ENCODE measurements around the gene ATP2C1.

DNA sequence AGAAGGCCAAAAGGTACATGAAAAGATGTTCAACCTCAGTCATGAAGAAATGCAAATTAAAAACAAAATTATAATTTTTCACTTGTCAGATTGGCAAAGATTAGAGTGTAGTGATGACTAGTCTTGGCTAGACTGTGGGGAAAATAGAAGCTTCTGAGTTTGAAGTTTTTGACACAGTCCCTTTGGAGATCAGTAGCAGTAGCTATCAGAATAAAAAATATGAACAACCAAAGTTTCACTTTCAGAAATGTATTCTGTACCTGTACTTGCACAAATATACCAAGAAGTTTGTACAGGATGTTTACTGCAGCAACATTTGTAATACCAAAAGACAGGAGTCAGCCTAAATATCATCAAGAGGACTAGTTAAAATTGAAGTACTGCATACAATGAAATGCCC lies 14.1 kb downstream of the ATP2C1 start:
- TF ChIP-seq, protein P1, sequence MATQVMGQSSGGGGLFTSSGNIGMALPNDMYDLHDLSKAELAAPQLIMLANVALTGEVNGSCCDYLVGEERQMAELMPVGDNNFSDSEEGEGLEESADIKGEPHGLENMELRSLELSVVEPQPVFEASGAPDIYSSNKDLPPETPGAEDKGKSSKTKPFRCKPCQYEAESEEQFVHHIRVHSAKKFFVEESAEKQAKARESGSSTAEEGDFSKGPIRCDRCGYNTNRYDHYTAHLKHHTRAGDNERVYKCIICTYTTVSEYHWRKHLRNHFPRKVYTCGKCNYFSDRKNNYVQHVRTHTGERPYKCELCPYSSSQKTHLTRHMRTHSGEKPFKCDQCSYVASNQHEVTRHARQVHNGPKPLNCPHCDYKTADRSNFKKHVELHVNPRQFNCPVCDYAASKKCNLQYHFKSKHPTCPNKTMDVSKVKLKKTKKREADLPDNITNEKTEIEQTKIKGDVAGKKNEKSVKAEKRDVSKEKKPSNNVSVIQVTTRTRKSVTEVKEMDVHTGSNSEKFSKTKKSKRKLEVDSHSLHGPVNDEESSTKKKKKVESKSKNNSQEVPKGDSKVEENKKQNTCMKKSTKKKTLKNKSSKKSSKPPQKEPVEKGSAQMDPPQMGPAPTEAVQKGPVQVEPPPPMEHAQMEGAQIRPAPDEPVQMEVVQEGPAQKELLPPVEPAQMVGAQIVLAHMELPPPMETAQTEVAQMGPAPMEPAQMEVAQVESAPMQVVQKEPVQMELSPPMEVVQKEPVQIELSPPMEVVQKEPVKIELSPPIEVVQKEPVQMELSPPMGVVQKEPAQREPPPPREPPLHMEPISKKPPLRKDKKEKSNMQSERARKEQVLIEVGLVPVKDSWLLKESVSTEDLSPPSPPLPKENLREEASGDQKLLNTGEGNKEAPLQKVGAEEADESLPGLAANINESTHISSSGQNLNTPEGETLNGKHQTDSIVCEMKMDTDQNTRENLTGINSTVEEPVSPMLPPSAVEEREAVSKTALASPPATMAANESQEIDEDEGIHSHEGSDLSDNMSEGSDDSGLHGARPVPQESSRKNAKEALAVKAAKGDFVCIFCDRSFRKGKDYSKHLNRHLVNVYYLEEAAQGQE (IDR thresholded peaks at IDR 0.05; ENCODE audit: insufficient read depth in 1 of 2, low read depth in 2 of 2, low read length in 2 of 2) = no peak
- TF ChIP-seq POLR2AphosphoS5 (IDR thresholded peaks at IDR 0.05; ENCODE audit: low read depth, low read length) = no peak
- TF ChIP-seq TAF1 (IDR thresholded peaks at IDR 0.05; ENCODE audit: borderline replicate concordance, insufficient read depth, low read length) = no peak

Measured in PFSK-1 (cell line).